Osteoblast (primary cell): ENCODE results near the gene DGKQ. TPM values are rescaled to one million over a fixed set of nuclear protein-coding genes. Genes with fewer than 3 reads are reported as not detected.
"Not testable (repeated sequence)": the region's sequence is repeated elsewhere in the genome, so short reads cannot be mapped to it uniquely, and the experiment has no call there.

Source experiments
- DNase-seq: peaks from one replicate; pipeline ENCODE4 v3.0.0; 2011; ENCODE audit warnings: low spot score, mixed read lengths; ENCODE audit not compliant: insufficient read length; ENCODE audit errors: missing footprints
- H2AFZ ChIP-seq: 2 replicates; pipeline ENCODE4 v1.6.0; 2011; ENCODE audit warnings: mild to moderate bottlenecking, low read length
- H3K27ac ChIP-seq: 2 replicates; pipeline ENCODE4 v1.5.1; 2011; ENCODE audit warnings: mild to moderate bottlenecking, low read depth, low read length, moderate library complexity
- H3K27me3 ChIP-seq: 2 replicates; pipeline ENCODE4 v1.6.0; 2012; ENCODE audit warnings: mild to moderate bottlenecking, control low read depth, inconsistent platforms, low read length, moderate library complexity; ENCODE audit not compliant: insufficient read depth
- H3K36me3 ChIP-seq: 2 replicates; pipeline ENCODE4 v1.5.1; 2011; ENCODE audit warnings: mild to moderate bottlenecking, low read length, control low read depth, moderate library complexity; ENCODE audit not compliant: insufficient read depth
- H3K4me1 ChIP-seq: 2 replicates; pipeline ENCODE4 v1.5.1; 2011; ENCODE audit warnings: mild to moderate bottlenecking, low read length, control low read depth, moderate library complexity; ENCODE audit not compliant: insufficient read depth
- H3K4me2 ChIP-seq: 2 replicates; pipeline ENCODE4 v1.6.0; 2011; ENCODE audit warnings: mild to moderate bottlenecking, low read length; ENCODE audit not compliant: insufficient read depth
- H3K4me3 ChIP-seq: fragments of 200-600 bp; sonication (generic); 3 replicates; pipeline ENCODE4 v1.5.1; 2012; ENCODE audit warnings: mild to moderate bottlenecking, low read length, inconsistent platforms; ENCODE audit not compliant: insufficient read depth
- H3K79me2 ChIP-seq: 2 replicates; pipeline ENCODE4 v1.6.0; 2012; ENCODE audit warnings: mild to moderate bottlenecking, low read length, control low read depth, inconsistent platforms; ENCODE audit not compliant: insufficient read depth
- H3K9me3 ChIP-seq: 2 replicates; pipeline ENCODE4 v1.5.1; 2011; ENCODE audit warnings: low read depth, low read length, control low read depth
- H4K20me1 ChIP-seq: 2 replicates; pipeline ENCODE4 v1.6.0; 2012; ENCODE audit warnings: mild to moderate bottlenecking, low read length, control low read depth; ENCODE audit not compliant: insufficient read depth
- total RNA-seq: library from RNA; depleted of rRNA; stranded (reverse); fragments of >200 nt; gene quantifications from 2 replicates; pipeline ENCODE4 v1.2.3, GENCODE V29; 2012
- TF ChIP-seq, protein P1 (sequence below): IDR thresholded peaks from 2 replicates; pipeline ENCODE4 v1.5.1; 2011; ENCODE audit warnings: mild to moderate bottlenecking, low read depth, low read length, moderate library complexity; ENCODE audit errors: extremely low read depth

The DGKQ gene
- total RNA-seq, 1 donor: 15.2 TPM

DNA sequence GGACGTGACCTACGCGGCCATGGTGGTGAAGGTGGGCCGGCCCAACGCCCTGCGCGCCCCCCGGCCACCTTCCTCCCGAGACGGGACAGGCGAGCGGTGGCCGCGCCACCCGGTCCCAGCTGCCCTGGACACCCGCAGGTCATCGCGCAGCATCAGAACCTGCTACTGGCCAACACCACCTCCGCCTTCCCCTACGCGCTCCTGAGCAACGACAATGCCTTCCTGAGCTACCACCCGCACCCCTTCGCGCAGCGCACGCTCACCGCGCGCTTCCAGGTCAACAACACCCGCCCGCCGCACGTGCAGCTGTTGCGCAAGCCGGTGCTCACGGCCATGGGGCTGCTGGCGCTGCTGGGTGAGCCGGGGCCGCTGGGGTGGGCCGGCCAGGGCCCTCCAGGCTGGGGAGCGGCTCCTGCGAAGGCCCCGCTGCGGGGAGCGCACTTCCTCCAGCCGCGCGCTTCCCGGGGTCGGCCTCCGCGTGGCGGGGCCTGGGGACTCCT lies 28.8 kb upstream of the DGKQ start:
- Histone ChIP-seq H3K4me1 (no peaks in the 10 kb centered on the region), H3K4me3 (no peak overlapping the region), H3K9me3 (peaks cover 2% of the 10 kb centered on the region), H3K79me2 (no peaks in the 10 kb centered on the region), H2AFZ (no peak overlapping the region), H3K27ac (no peak overlapping the region), H3K27me3 (peaks cover 73% of the 10 kb centered on the region), H4K20me1 (peaks cover 18% of the 10 kb centered on the region), H3K36me3 (no peaks in the 10 kb centered on the region), H3K4me2 (no peak overlapping the region)
- TF ChIP-seq, protein P1, sequence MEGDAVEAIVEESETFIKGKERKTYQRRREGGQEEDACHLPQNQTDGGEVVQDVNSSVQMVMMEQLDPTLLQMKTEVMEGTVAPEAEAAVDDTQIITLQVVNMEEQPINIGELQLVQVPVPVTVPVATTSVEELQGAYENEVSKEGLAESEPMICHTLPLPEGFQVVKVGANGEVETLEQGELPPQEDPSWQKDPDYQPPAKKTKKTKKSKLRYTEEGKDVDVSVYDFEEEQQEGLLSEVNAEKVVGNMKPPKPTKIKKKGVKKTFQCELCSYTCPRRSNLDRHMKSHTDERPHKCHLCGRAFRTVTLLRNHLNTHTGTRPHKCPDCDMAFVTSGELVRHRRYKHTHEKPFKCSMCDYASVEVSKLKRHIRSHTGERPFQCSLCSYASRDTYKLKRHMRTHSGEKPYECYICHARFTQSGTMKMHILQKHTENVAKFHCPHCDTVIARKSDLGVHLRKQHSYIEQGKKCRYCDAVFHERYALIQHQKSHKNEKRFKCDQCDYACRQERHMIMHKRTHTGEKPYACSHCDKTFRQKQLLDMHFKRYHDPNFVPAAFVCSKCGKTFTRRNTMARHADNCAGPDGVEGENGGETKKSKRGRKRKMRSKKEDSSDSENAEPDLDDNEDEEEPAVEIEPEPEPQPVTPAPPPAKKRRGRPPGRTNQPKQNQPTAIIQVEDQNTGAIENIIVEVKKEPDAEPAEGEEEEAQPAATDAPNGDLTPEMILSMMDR: no peak
- DNase-seq: no peak

DNA sequence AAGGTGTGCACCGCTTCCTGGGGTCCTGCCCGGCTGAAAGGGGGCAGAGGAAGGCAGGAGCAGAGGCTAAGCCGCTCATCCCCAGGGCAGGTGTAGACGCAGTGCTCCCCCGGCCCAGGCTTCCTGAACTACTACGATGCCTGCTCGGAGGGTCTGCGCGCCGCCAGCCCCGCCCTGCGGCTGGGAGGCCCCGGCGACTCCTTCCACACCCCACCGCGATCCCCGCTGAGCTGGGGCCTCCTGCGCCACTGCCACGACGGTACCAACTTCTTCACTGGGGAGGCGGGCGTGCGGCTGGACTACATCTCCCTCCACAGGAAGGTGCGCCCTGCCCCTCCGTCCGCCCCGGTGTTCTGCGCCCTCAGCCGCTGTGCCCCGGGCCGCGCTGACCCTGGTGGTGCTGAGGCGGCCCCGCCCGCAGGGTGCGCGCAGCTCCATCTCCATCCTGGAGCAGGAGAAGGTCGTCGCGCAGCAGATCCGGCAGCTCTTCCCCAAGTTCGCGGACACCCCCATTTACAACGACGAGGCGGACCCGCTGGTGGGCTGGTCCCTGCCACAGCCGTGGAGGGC lies 28.3 kb upstream of the DGKQ start:
- H2AFZ ChIP-seq: no peak overlapping the region
- DNase-seq: no peak
- peaks cover 73% of the 10 kb centered on the region for H3K27me3 ChIP-seq
- no peaks in the 10 kb centered on the region for H3K36me3 ChIP-seq
- no peak overlapping the region for H3K4me2 ChIP-seq
- no peaks in the 10 kb centered on the region for H3K9me3 ChIP-seq
- no peaks in the 10 kb centered on the region for H3K79me2 ChIP-seq
- H3K4me1 ChIP-seq: no peaks in the 10 kb centered on the region
- no peak overlapping the region for H3K4me3 ChIP-seq
- H3K27ac ChIP-seq: no peak overlapping the region
- peaks cover 18% of the 10 kb centered on the region for H4K20me1 ChIP-seq
- TF ChIP-seq, protein P1: no peak

DNA sequence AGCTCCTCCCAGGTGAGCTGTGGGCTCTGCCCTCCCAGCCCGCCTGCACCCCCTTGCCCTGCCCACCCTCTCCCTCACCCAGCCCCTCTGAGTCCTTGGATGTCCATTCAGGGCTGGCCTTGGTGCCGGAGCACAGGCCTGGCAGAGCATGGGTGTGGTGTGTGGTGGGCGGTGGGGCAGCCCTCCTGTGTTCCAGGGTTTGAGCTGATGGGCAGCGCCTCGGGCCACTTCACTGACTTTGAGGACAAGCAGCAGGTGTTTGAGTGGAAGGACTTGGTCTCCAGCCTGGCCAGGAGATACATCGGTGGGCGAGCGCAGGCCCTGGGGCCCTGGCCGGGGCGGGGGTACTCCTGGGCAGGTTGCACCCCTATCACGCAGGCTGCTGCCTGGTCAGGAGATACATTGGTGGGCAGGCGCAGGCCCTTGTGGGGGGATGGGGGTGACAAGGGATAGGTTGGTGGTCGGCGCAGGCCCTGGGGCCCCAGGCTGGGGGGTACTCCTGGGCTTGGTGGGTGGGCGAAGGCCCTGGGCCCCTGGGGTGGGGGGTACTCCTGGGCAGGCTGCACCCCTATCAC lies 27.4 kb upstream of the DGKQ start:
- no peak overlapping the region for H2AFZ ChIP-seq
- peaks cover 74% of the 10 kb centered on the region for H3K27me3 ChIP-seq
- H3K36me3 ChIP-seq: no peaks in the 10 kb centered on the region
- DNase-seq: no peak
- H3K27ac ChIP-seq: no peak overlapping the region
- H4K20me1 ChIP-seq: peaks cover 21% of the 10 kb centered on the region
- no peak overlapping the region for H3K4me3 ChIP-seq
- H3K79me2 ChIP-seq: no peaks in the 10 kb centered on the region
- H3K4me2 ChIP-seq: no peak overlapping the region
- TF ChIP-seq, protein P1: no peak
- H3K4me1 ChIP-seq: no peaks in the 10 kb centered on the region
- H3K9me3 ChIP-seq: no peaks in the 10 kb centered on the region

DNA sequence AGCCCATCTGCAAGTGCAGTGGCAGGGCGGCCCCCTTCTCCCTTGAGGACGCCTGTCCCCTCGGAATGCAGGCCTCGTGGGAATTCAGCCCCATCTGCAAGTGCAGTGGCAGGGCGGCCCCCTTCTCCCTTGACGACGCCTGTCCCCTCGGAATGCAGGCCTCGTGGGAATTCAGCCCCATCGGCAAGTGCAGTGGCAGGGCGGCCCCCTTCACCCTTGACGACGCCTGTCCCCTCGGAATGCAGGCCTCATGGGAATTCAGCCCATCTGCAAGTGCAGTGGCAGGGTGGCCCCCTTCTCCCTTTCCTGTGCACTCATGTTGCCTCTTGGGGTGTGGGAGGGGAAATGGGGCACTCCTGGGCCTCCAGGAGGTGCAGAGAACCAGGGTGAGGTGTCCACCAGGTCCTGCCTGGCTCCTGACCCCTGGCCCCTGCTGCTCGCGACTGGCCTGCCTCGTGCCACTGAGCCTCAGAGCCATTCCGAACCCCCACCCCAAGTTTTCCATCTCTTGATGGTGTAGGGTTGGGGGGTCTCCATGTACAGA lies 26.6 kb upstream of the DGKQ start:
- H3K27me3 ChIP-seq: peaks cover 67% of the 10 kb centered on the region
- no peak for DNase-seq
- H3K4me1 ChIP-seq: no peaks in the 10 kb centered on the region
- H3K36me3 ChIP-seq: no peaks in the 10 kb centered on the region
- H3K4me2 ChIP-seq: no peak overlapping the region
- no peak overlapping the region for H3K4me3 ChIP-seq
- TF ChIP-seq, protein P1: no peak
- no peak overlapping the region for H3K27ac ChIP-seq
- H2AFZ ChIP-seq: no peak overlapping the region
- no peaks in the 10 kb centered on the region for H3K9me3 ChIP-seq
- no peaks in the 10 kb centered on the region for H3K79me2 ChIP-seq
- peaks cover 22% of the 10 kb centered on the region for H4K20me1 ChIP-seq

DNA sequence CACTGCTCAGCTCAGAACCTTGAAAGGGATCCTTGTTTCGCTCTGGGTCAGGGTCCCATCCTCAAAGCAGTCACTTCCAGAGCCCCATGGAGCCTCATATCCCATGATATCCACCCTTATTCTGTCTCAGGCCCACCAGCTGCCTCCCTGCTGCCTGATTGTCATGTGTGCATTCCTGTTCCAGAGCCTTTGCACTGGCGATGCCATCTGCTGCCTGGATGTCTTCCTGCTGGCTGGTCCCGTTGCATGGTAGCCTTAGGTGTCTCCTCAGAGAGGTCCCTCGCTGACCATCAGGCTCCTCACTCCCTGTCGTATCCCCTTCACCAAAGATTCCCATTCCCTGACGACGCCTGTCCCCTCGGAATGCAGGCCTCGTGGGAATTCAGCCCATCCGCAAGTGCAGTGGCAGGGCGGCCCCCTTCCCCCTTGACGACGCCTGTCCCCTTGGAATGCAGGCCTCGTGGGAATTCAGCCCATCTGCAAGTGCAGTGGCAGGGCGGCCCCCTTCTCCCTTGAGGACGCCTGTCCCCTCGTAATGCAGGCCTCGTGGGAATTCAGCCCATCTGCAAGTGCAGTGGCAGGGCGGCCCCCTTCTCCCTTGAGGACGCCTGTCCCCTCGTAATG lies 26.0 kb upstream of the DGKQ start:
- H3K4me3 ChIP-seq, H3K27ac ChIP-seq, H3K9me3 ChIP-seq, H3K36me3 ChIP-seq, H2AFZ ChIP-seq, DNase-seq, H3K4me2 ChIP-seq, H3K79me2 ChIP-seq, H3K4me1 ChIP-seq: not testable (repeated sequence)
- peaks cover 62% of the 10 kb centered on the region for H3K27me3 ChIP-seq
- H4K20me1 ChIP-seq: peaks cover 22% of the 10 kb centered on the region
